H9 (cell line): ENCODE measurements around the gene PLD3. TPM values are rescaled to one million over a fixed set of nuclear protein-coding genes. Genes with fewer than 3 reads are reported as not detected.
A peak's percentile ranks its signal among the peaks of the same experiment; 100 is the strongest.

Experiments used
- DNase-seq: peaks from one replicate; pipeline ENCODE4 v3.0.0-alpha.2; 2017
- H2AFZ ChIP-seq: one replicate; pipeline ENCODE4 v1.6.1; 2013; ENCODE audit warnings: mild to moderate bottlenecking, low read length, control low read depth, moderate library complexity
- H2AK5ac ChIP-seq: 2 replicates; pipeline ENCODE4 v1.6.1; 2013; ENCODE audit warnings: low read length, control low read depth, mixed read lengths; ENCODE audit not compliant: insufficient read length
- H2BK120ac ChIP-seq: one replicate; pipeline ENCODE4 v1.6.1; 2013; ENCODE audit warnings: low read depth, mild to moderate bottlenecking, low read length, control low read depth, inconsistent platforms; ENCODE audit not compliant: poor library complexity, severe bottlenecking
- H2BK12ac ChIP-seq: 2 replicates; pipeline ENCODE4 v1.6.1; 2013; ENCODE audit warnings: low read length, control low read depth, mixed read lengths, low read depth; ENCODE audit not compliant: insufficient read length
- H2BK15ac ChIP-seq: 2 replicates; pipeline ENCODE4 v1.6.1; 2013; ENCODE audit warnings: low read depth, low read length, control low read depth
- H2BK20ac ChIP-seq: one replicate; pipeline ENCODE4 v1.6.1; 2013; ENCODE audit warnings: low read depth, mild to moderate bottlenecking, low read length, control low read depth, inconsistent platforms; ENCODE audit not compliant: poor library complexity, severe bottlenecking
- H2BK5ac ChIP-seq: 2 replicates; pipeline ENCODE4 v1.6.1; 2013; ENCODE audit warnings: low read length, control low read depth, mixed read lengths; ENCODE audit not compliant: insufficient read length
- H3K14ac ChIP-seq: 2 replicates; pipeline ENCODE4 v1.6.1; 2013; ENCODE audit warnings: low read length, control low read depth; ENCODE audit not compliant: insufficient read depth
- H3K18ac ChIP-seq: 2 replicates; pipeline ENCODE4 v1.6.1; 2013; ENCODE audit warnings: low read depth, mild to moderate bottlenecking, mixed read lengths, low read length, control low read depth; ENCODE audit not compliant: insufficient read length
- H3K23ac ChIP-seq: 2 replicates; pipeline ENCODE4 v1.6.1; 2013; ENCODE audit warnings: low read length, control low read depth, mixed read lengths, low read depth; ENCODE audit not compliant: insufficient read length
- H3K23me2 ChIP-seq: 2 replicates; pipeline ENCODE4 v1.6.1; 2013; ENCODE audit warnings: low read depth, mild to moderate bottlenecking, mixed read lengths, low read length, control low read depth; ENCODE audit not compliant: insufficient read length, poor library complexity, severe bottlenecking
- H3K27ac ChIP-seq: 2 replicates; pipeline ENCODE4 v1.5.1; 2013; ENCODE audit warnings: low read length, control low read depth, mixed read lengths, low read depth; ENCODE audit not compliant: insufficient read length
- H3K27me3 ChIP-seq: 2 replicates; pipeline ENCODE4 v1.6.1; 2013; ENCODE audit warnings: low read length, control low read depth, inconsistent platforms; ENCODE audit not compliant: insufficient read depth
- H3K4ac ChIP-seq: 2 replicates; pipeline ENCODE4 v1.6.1; 2013; ENCODE audit warnings: low read depth, mild to moderate bottlenecking, control low read depth, inconsistent platforms, low read length, moderate library complexity
- H3K4me1 ChIP-seq: 2 replicates; pipeline ENCODE4 v1.6.1; 2013; ENCODE audit warnings: low read length, control low read depth, inconsistent platforms; ENCODE audit not compliant: insufficient read depth
- H3K4me2 ChIP-seq: 2 replicates; pipeline ENCODE4 v1.6.1; 2013; ENCODE audit warnings: low read length, control low read depth, mixed read lengths; ENCODE audit not compliant: insufficient read length, insufficient read depth
- H3K56ac ChIP-seq: 2 replicates; pipeline ENCODE4 v1.6.1; 2013; ENCODE audit warnings: low read depth, mild to moderate bottlenecking, mixed read lengths, low read length, control low read depth; ENCODE audit not compliant: insufficient read length
- H3K79me1 ChIP-seq: 2 replicates; pipeline ENCODE4 v1.6.1; 2013; ENCODE audit warnings: low read depth, mild to moderate bottlenecking, moderate library complexity, low read length, control low read depth, inconsistent platforms; ENCODE audit not compliant: insufficient read depth, poor library complexity, severe bottlenecking
- H3K79me2 ChIP-seq: 2 replicates; pipeline ENCODE4 v1.6.1; 2013; ENCODE audit warnings: low read length, control low read depth, inconsistent platforms; ENCODE audit not compliant: insufficient read depth
- H3K9ac ChIP-seq: 2 replicates; pipeline ENCODE4 v1.6.1; 2013; ENCODE audit warnings: low read length, control low read depth, mixed read lengths; ENCODE audit not compliant: insufficient read length; ENCODE audit errors: extremely low read depth
- H3K9me3 ChIP-seq: one replicate; pipeline ENCODE4 v1.6.1; 2013; ENCODE audit warnings: low read depth, low read length, inconsistent platforms; ENCODE audit not compliant: control insufficient read depth
- H3T11ph ChIP-seq: one replicate; pipeline ENCODE4 v1.6.1; 2013; ENCODE audit warnings: mild to moderate bottlenecking, low read length, control low read depth, inconsistent platforms
- H4K20me1 ChIP-seq: one replicate; pipeline ENCODE4 v1.6.1; 2013; ENCODE audit not compliant: control insufficient read depth, insufficient read length, insufficient read depth
- H4K5ac ChIP-seq: 2 replicates; pipeline ENCODE4 v1.6.1; 2013; ENCODE audit warnings: low read depth, mild to moderate bottlenecking, mixed read lengths, low read length, control low read depth; ENCODE audit not compliant: insufficient read length
- H4K8ac ChIP-seq: replicated peaks from 2 replicates; pipeline ENCODE4 v1.6.1; 2013; ENCODE audit warnings: low read length, control low read depth, mixed read lengths, low read depth; ENCODE audit not compliant: insufficient read length
- H4K91ac ChIP-seq: 2 replicates; pipeline ENCODE4 v1.6.1; 2013; ENCODE audit warnings: low read depth, mild to moderate bottlenecking, moderate library complexity, mixed read lengths, low read length, control low read depth; ENCODE audit not compliant: insufficient read length
- H3K27ac Mint-ChIP-seq, 3 experiments: 2 replicates in 2 of 3; 3 replicates in 1 of 3; pipeline ENCODE4 v1.8.0; 2020 to 2021; ENCODE audit warnings: mixed read lengths in 3 of 3, mild to moderate bottlenecking in 1 of 3, moderate library complexity in 1 of 3
- H3K27me3 Mint-ChIP-seq: 2 replicates; pipeline ENCODE4 v1.8.0; 2021; ENCODE audit warnings: low read depth, mild to moderate bottlenecking, moderate library complexity, mixed read lengths
- H3K36me3 Mint-ChIP-seq, 3 experiments: 2 replicates in 2 of 3; 3 replicates in 1 of 3; pipeline ENCODE4 v1.8.0; 2020 to 2021; ENCODE audit warnings: low read depth in 3 of 3, mixed read lengths in 3 of 3; ENCODE audit not compliant: insufficient read depth in 1 of 3
- H3K4me1 Mint-ChIP-seq, 2 experiments: 2 replicates each; pipeline ENCODE4 v1.8.0; 2020; ENCODE audit warnings: mixed read lengths in 2 of 2
- H3K4me3 Mint-ChIP-seq, 2 experiments: 2 replicates in 1 of 2; 3 replicates in 1 of 2; pipeline ENCODE4 v1.8.0; 2020 to 2021; ENCODE audit warnings: mild to moderate bottlenecking in 2 of 2, mixed read lengths in 2 of 2, moderate library complexity in 1 of 2
- H3K9me3 Mint-ChIP-seq, 2 experiments: 2 replicates in 1 of 2; 3 replicates in 1 of 2; pipeline ENCODE4 v1.8.0; 2020; ENCODE audit warnings: mild to moderate bottlenecking in 2 of 2, mixed read lengths in 2 of 2, moderate library complexity in 1 of 2
- WGBS: extraction: QIAGEN DNeasy Blood & Tissue Kit; methylation state at CpG from one replicate; pipeline ENCODE4 v1.1.7; 2013; ENCODE audit warnings: missing lambda C conversion rate, low lambda C conversion rate, mixed read lengths; ENCODE audit not compliant: insufficient read length; ENCODE audit errors: extremely low coverage; 5-methylcytosine and 5-hydroxymethylcytosine counted together
- total RNA-seq: library from RNA; stranded (reverse); gene quantifications from 2 replicates; pipeline ENCODE4 v1.2.1, GENCODE V29; 2021
- TF ChIP-seq, protein P1 (sequence below): fragments of 200-600 bp; sonication (generic); conservative IDR thresholded peaks from 3 replicates; pipeline ENCODE4 v1.8.0; 2021; ENCODE audit warnings: antibody characterized with exemption, mild to moderate bottlenecking

PLD3 gene
- total RNA-seq, 1 experiment from 2014 or later, result 194 TPM

DNA sequence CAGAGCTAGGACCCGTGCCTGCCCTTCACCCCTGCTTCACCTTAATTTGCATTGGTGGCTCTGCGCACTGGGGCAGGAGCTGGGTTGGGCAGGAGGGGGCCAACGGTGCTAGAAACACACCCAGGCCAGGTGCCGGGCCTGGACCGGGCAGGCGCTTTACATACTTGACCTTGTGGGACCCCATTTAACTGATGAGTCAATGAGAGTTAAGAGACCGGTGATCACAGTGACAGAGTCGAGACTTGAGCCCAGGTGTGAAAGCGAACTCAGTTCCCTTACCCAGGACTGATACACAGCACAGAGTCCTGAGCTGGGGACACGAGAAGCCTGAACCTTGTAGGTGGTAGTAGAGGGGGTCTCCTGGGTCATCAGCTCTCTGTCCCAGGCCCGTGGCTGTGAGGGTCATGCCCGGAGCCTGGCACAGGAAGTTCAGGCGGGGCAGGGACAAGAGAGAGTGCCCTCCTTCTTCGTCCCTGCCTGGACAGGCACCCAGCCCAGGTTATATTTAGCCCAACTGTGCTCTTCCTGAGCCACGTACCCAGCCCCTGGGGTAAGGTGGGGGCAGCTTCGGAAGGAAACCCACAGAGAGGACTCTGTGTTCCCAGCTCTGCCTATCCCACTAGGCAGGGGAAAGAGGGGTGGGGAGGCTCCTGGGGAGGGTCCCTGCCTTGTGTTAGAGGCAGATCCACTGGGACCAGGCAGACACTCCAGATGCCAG, 62.8 kb downstream of the PLD3 start:
- WGBS, result no CpG with 5 or more reads among the region's 16 CpGs
- peak overlapping the region; percentile 59 to 94 (median 93); a peak in 5 of 7 replicates for H3K27ac Mint-ChIP-seq
- Histone ChIP-seq H2BK20ac (no peak overlapping the region), H3K18ac (no peak overlapping the region), H4K91ac (no peak overlapping the region), H3K79me1 (no peaks in the 10 kb centered on the region), H4K5ac (no peak overlapping the region), H4K8ac (no peak overlapping the region), H3K23me2 (no peaks in the 10 kb centered on the region), H2AFZ (no peak overlapping the region), H3K14ac (no peak overlapping the region; the same call in 1 of the 2 replicates), H3K23ac (no peak overlapping the region), H2BK5ac (no peak overlapping the region), H3K4me1 (peaks cover 3% of the 10 kb centered on the region; the same call in 1 of the 2 replicates), H4K20me1 (no peaks in the 10 kb centered on the region), H3K9me3 (no peaks in the 10 kb centered on the region), H3K4me2 (no peak overlapping the region), H3T11ph (no peak overlapping the region), H3K27me3 (no peaks in the 10 kb centered on the region), H3K79me2 (no peaks in the 10 kb centered on the region), H2AK5ac (no peak overlapping the region), H3K27ac (no peak overlapping the region), H2BK12ac (no peak overlapping the region), H2BK15ac (peak overlapping the region; percentile 69; the same call in 1 of the 2 replicates), H3K9ac (no peak overlapping the region), H3K56ac (no peak overlapping the region), H2BK120ac (no peak overlapping the region), H3K4ac (no peak overlapping the region)
- H3K4me3 Mint-ChIP-seq, result no peak overlapping the region
- peaks cover 19 to 45% of the 10 kb centered on the region in 2 experiments for H3K4me1 Mint-ChIP-seq
- no peaks in the 10 kb centered on the region for H3K9me3 Mint-ChIP-seq
- peaks cover 2% of the 10 kb centered on the region; the same call in 1 of the 2 replicates for H3K27me3 Mint-ChIP-seq
- no peaks in the 10 kb centered on the region for H3K36me3 Mint-ChIP-seq
- DNase-seq, result no peak
- TF ChIP-seq, protein P1, sequence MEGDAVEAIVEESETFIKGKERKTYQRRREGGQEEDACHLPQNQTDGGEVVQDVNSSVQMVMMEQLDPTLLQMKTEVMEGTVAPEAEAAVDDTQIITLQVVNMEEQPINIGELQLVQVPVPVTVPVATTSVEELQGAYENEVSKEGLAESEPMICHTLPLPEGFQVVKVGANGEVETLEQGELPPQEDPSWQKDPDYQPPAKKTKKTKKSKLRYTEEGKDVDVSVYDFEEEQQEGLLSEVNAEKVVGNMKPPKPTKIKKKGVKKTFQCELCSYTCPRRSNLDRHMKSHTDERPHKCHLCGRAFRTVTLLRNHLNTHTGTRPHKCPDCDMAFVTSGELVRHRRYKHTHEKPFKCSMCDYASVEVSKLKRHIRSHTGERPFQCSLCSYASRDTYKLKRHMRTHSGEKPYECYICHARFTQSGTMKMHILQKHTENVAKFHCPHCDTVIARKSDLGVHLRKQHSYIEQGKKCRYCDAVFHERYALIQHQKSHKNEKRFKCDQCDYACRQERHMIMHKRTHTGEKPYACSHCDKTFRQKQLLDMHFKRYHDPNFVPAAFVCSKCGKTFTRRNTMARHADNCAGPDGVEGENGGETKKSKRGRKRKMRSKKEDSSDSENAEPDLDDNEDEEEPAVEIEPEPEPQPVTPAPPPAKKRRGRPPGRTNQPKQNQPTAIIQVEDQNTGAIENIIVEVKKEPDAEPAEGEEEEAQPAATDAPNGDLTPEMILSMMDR, result no peak
